GM12878 (cell line): ENCODE data around the gene ELMOD2. TPM values are rescaled to one million over a fixed set of nuclear protein-coding genes. Genes with fewer than 3 reads are reported as not detected.

Experiments used
- ATAC-seq: fragments of 200-7000 bp; cut with Tn5 transposase; 3 replicates; pipeline ENCODE4 v1.9.1; 2020; ENCODE audit warnings: mild to moderate bottlenecking, moderate library complexity
- BruUV-seq: library from RNA; stranded (reverse); fragments of 400-500 nt; replicated peaks from 2 replicates; lab custom pipeline; 2021; lab: Mats Ljungman, UMichigan
- CTCF ChIA-PET: fragments of 300-600 bp; sonication (Branson Sonifier 250); formaldehyde crosslinking; extraction: SDS; loops from one replicate; lab custom pipeline; 2021; ENCODE audit warnings: inconsistent platforms; lab: Yijun Ruan, JAX
- POLR2A ChIA-PET: fragments of 350-600 bp; formaldehyde crosslinking; extraction: SDS; loops from one replicate; lab custom pipeline; 2021; ENCODE audit warnings: inconsistent platforms; lab: Charles Lee
- RAD21 ChIA-PET: fragments of 300-600 bp; sonication (Branson Sonifier 250); formaldehyde crosslinking; loops from one replicate; lab custom pipeline; 2023; ENCODE audit warnings: antibody characterized with exemption; ENCODE audit not compliant: unreplicated experiment; lab: Charles Lee
- SMC1A ChIA-PET: fragments of 300-600 bp; sonication (Branson Sonifier 250); formaldehyde crosslinking; loops from one replicate; lab custom pipeline; 2023; ENCODE audit not compliant: unreplicated experiment, uncharacterized antibody; lab: Charles Lee
- DNase-seq: peaks from one replicate; pipeline ENCODE4 v3.0.0-alpha.2; 2011; ENCODE audit warnings: low read depth, low spot score
- FAIRE-seq: peaks from 3 replicates; lab custom pipeline; 2011; peaks lifted over from hg19 to GRCh38; lab: Jason Lieb, UNC
- H2AFZ ChIP-seq: 2 replicates; pipeline ENCODE4 v1.6.0; 2011; ENCODE audit warnings: low read depth, low read length, control low read depth; ENCODE audit not compliant: control insufficient read depth
- H3K27ac ChIP-seq: 2 replicates; pipeline ENCODE4 v1.5.1; 2011; ENCODE audit warnings: control low read depth; ENCODE audit not compliant: control insufficient read depth, insufficient read depth
- H3K27me3 ChIP-seq, 2 experiments: replicated peaks in 1 of 2; 2 replicates each; pipeline versions ENCODE4 v1.6.0 to v1.6.1; 2011; ENCODE audit warnings: low read length in 1 of 2; ENCODE audit not compliant: control insufficient read depth in 2 of 2, insufficient read depth in 2 of 2
- H3K36me3 ChIP-seq, 2 experiments: 2 replicates each; pipeline ENCODE4 v1.5.1; 2011; ENCODE audit warnings: low read length in 1 of 2; ENCODE audit not compliant: control insufficient read depth in 2 of 2, insufficient read depth in 2 of 2
- H3K4me1 ChIP-seq: 2 replicates; pipeline ENCODE4 v1.6.1; 2011; ENCODE audit warnings: mild to moderate bottlenecking, low read length, moderate library complexity, mixed read lengths; ENCODE audit not compliant: control insufficient read depth, insufficient read depth
- H3K4me2 ChIP-seq: 2 replicates; pipeline ENCODE4 v1.6.0; 2011; ENCODE audit warnings: control low read depth; ENCODE audit not compliant: control insufficient read depth, insufficient read depth
- H3K4me3 ChIP-seq: fragments of 200-600 bp; sonication (generic); 2 replicates; pipeline ENCODE4 v1.5.1; 2016
- H3K79me2 ChIP-seq: 2 replicates; pipeline ENCODE4 v1.6.0; 2011; ENCODE audit warnings: low read length; ENCODE audit not compliant: control insufficient read depth, insufficient read depth
- H3K9ac ChIP-seq: 2 replicates; pipeline ENCODE4 v1.8.0; 2011; ENCODE audit warnings: low read length, control low read depth, mixed read lengths; ENCODE audit not compliant: control insufficient read depth, insufficient read depth
- H3K9me3 ChIP-seq: replicated peaks from 3 replicates; pipeline ENCODE4 v1.5.1; 2011; ENCODE audit warnings: mild to moderate bottlenecking, low read length; ENCODE audit not compliant: control insufficient read depth, insufficient read depth
- H4K20me1 ChIP-seq: 2 replicates; pipeline ENCODE4 v1.6.0; 2011; ENCODE audit not compliant: control insufficient read depth, insufficient read depth
- CBFB ChIP-seq: IDR thresholded peaks from 2 replicates; pipeline ENCODE4 v1.6.1; 2016; ENCODE audit warnings: antibody characterized with exemption, low read depth
- CBX5 ChIP-seq: sonication (generic); IDR thresholded peaks from 2 replicates; pipeline ENCODE4 v1.6.1; 2016; ENCODE audit warnings: low read depth, moderate library complexity, mild to moderate bottlenecking, inconsistent platforms
- CREM ChIP-seq: IDR thresholded peaks from 2 replicates; pipeline ENCODE4 v1.6.1; 2014; ENCODE audit warnings: antibody characterized with exemption, low read depth
- FOS ChIP-seq: IDR thresholded peaks from 3 replicates; pipeline ENCODE4 v1.6.1; 2011; ENCODE audit warnings: borderline replicate concordance; ENCODE audit not compliant: insufficient read length; ENCODE audit errors: extremely low read depth
- LARP7 ChIP-seq: fragments of 450-650 bp; IDR thresholded peaks from 2 replicates; pipeline ENCODE4 v1.6.1; 2017; ENCODE audit warnings: mild to moderate bottlenecking
- MTA2 ChIP-seq: fragments of 450-650 bp; IDR thresholded peaks from 2 replicates; pipeline ENCODE4 v1.6.1; 2016; ENCODE audit warnings: low read depth, mild to moderate bottlenecking, moderate library complexity
- NR2F1 ChIP-seq: fragments of 450-650 bp; conservative IDR thresholded peaks from 2 replicates; pipeline ENCODE4 v1.6.1; 2017; ENCODE audit warnings: mild to moderate bottlenecking
- POU2F2 ChIP-seq: IDR thresholded peaks from 3 replicates; pipeline ENCODE4 v1.6.1; 2011; ENCODE audit warnings: low read depth, mild to moderate bottlenecking, low read length, borderline replicate concordance
- SMARCA5 ChIP-seq: fragments of 450-650 bp; IDR thresholded peaks from 2 replicates; pipeline ENCODE4 v1.6.1; 2017; ENCODE audit warnings: mild to moderate bottlenecking
- TCF7 ChIP-seq: IDR thresholded peaks from 2 replicates; pipeline ENCODE4 v1.6.1; 2014; ENCODE audit warnings: antibody characterized with exemption, borderline replicate concordance
- ZNF24 ChIP-seq: fragments of 450-650 bp; IDR thresholded peaks from 2 replicates; pipeline ENCODE4 v1.6.1; 2017; ENCODE audit warnings: antibody characterized with exemption, mild to moderate bottlenecking
- ZNF622 ChIP-seq: fragments of 450-650 bp; IDR thresholded peaks from 2 replicates; pipeline ENCODE4 v1.6.1; 2017; ENCODE audit warnings: mild to moderate bottlenecking, inconsistent platforms
- WGBS: methylation state at CpG from one replicate; pipeline ENCODE4 v1.1.6; 2016; ENCODE audit warnings: low lambda C conversion rate; ENCODE audit not compliant: insufficient replicate concordance, insufficient coverage; ENCODE audit errors: missing lambda C conversion rate; 5-methylcytosine and 5-hydroxymethylcytosine counted together
- in situ Hi-C: fragments of 300-500 bp; cut with MboI; formaldehyde crosslinking; loops from 9 replicates; pipeline ENCODE4 v1.14.3; 2018; ENCODE audit warnings: mixed read lengths
- intact Hi-C: fragments of 100-400 bp; cut with micrococcal nuclease; formaldehyde crosslinking; loops from one replicate; pipeline ENCODE4 v1.14.2; 2022; ENCODE audit not compliant: unreplicated experiment
- polyA plus RNA-seq, 11 experiments: library from polyadenylated mRNA; depleted of rRNA in 4 of 11; unstranded in 6 of 11; stranded (reverse) in 5 of 11; fragments of >200 nt; fragmentation: Nextera tagmentation in 4 of 11; fragmentation: Illumina TruSeq in 1 of 11; extraction: Ambion mirVana in 4 of 11; extraction: Trizol in 1 of 11; gene quantifications; 1 replicate in 1 of 11; 2 replicates in 10 of 11; pipeline versions ENCODE4 v1.2.1 to v1.2.3, GENCODE V29; 2011 to 2016; ENCODE audit warnings: inconsistent platforms in 2 of 11, missing spikeins in 2 of 11, low read depth in 1 of 11
- total RNA-seq, 4 experiments: library from RNA; depleted of rRNA in 3 of 4; stranded (reverse); fragments of >200 nt in 3 of 4; fragmentation: Illumina TruSeq in 1 of 4; extraction: Trizol in 1 of 4; gene quantifications; 2 replicates each; pipeline versions ENCODE4 v1.2.1 to v1.2.3, GENCODE V29; 2013 to 2021
- TF ChIP-seq, protein P1 (sequence below): IDR thresholded peaks from 2 replicates; pipeline ENCODE4 v1.6.1; 2012; ENCODE audit warnings: low read length, inconsistent platforms
- TF ChIP-seq, protein P2 (sequence below): fragments of 150-350 bp; IDR thresholded peaks from 2 replicates; pipeline ENCODE4 v1.6.1; 2014; ENCODE audit warnings: mild to moderate bottlenecking, low read depth, low read length
- TF ChIP-seq, protein P3 (sequence below): fragments of 450-650 bp; IDR thresholded peaks from 2 replicates; pipeline ENCODE4 v1.6.1; 2017; ENCODE audit warnings: mild to moderate bottlenecking

ELMOD2 gene
- total and polyA plus RNA-seq, 10 of the 15 experiments (the other 5 are each of a cell fraction or from before 2014, with no cell fraction given) = 6.5 to 16.7 (median 12.7) TPM

DNA sequence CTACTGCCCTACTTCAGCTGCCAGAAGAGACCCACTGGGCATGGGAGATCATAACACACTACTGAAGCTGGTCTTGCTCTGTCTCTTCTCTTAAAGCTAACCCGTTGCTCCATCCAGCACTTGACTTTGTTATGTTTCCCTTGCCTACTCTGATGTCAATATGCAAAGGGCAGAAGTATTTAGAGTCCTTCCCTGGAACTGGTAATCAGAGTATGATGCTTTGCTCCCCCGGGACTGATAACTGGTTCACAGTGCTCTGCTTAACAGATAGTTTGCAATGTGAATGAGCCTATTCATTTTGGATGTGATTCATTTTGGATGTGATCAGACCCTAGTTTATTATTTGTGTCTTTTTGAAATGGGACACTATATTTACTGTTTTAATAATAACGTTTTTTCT, 57.1 kb downstream of the ELMOD2 start:
- Histone ChIP-seq H3K9me3 (no peaks in the 10 kb centered on the region; the same call in 2 of the 3 replicates), H3K4me1 (no peaks in the 10 kb centered on the region), H4K20me1 (no peaks in the 10 kb centered on the region), H3K4me3 (no peak overlapping the region), H3K9ac (no peak overlapping the region), H2AFZ (no peak overlapping the region), H3K36me3 (no peaks in the 10 kb centered on the region), H3K4me2 (no peak overlapping the region), H3K27me3 (peaks cover 3 to 7% of the 10 kb centered on the region in 2 experiments), H3K79me2 (no peaks in the 10 kb centered on the region), H3K27ac (no peak overlapping the region)
- no peak for DNase-seq
- ChIA-PET CTCF (no interaction called here), POLR2A (no interaction called here), SMC1A (interaction anchor here (1.3 to 1.4 kb wide), 2 partner anchors 16 to 19 kb away, joined by 3 to 4 read pairs; no protein-coding TSS in a partner anchor), RAD21 (no interaction called here)
- no peak for FAIRE-seq
- in situ Hi-C loops = no loop called here
- no TSS peak for BruUV-seq
- 0% methylated on average over 3 of the region's 3 CpGs for WGBS
- TF ChIP-seq, protein P1, sequence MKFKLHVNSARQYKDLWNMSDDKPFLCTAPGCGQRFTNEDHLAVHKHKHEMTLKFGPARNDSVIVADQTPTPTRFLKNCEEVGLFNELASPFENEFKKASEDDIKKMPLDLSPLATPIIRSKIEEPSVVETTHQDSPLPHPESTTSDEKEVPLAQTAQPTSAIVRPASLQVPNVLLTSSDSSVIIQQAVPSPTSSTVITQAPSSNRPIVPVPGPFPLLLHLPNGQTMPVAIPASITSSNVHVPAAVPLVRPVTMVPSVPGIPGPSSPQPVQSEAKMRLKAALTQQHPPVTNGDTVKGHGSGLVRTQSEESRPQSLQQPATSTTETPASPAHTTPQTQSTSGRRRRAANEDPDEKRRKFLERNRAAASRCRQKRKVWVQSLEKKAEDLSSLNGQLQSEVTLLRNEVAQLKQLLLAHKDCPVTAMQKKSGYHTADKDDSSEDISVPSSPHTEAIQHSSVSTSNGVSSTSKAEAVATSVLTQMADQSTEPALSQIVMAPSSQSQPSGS = no peak
- TF ChIP-seq ZNF622 (no peak), MTA2 (no peak), NR2F1 (no peak), TCF7 (no peak), SMARCA5 (no peak), CBX5 (no peak), FOS (no peak), POU2F2 (no peak), LARP7 (no peak), ZNF24 (no peak), CREM (no peak), CBFB (no peak)
- TF ChIP-seq, protein P2, sequence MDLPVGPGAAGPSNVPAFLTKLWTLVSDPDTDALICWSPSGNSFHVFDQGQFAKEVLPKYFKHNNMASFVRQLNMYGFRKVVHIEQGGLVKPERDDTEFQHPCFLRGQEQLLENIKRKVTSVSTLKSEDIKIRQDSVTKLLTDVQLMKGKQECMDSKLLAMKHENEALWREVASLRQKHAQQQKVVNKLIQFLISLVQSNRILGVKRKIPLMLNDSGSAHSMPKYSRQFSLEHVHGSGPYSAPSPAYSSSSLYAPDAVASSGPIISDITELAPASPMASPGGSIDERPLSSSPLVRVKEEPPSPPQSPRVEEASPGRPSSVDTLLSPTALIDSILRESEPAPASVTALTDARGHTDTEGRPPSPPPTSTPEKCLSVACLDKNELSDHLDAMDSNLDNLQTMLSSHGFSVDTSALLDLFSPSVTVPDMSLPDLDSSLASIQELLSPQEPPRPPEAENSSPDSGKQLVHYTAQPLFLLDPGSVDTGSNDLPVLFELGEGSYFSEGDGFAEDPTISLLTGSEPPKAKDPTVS = no peak
- TF ChIP-seq, protein P3, sequence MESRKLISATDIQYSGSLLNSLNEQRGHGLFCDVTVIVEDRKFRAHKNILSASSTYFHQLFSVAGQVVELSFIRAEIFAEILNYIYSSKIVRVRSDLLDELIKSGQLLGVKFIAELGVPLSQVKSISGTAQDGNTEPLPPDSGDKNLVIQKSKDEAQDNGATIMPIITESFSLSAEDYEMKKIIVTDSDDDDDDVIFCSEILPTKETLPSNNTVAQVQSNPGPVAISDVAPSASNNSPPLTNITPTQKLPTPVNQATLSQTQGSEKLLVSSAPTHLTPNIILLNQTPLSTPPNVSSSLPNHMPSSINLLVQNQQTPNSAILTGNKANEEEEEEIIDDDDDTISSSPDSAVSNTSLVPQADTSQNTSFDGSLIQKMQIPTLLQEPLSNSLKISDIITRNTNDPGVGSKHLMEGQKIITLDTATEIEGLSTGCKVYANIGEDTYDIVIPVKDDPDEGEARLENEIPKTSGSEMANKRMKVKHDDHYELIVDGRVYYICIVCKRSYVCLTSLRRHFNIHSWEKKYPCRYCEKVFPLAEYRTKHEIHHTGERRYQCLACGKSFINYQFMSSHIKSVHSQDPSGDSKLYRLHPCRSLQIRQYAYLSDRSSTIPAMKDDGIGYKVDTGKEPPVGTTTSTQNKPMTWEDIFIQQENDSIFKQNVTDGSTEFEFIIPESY = no peak
- intact Hi-C loops = no loop called here
- ATAC-seq = no peak
